Measurements from ENCODE around the gene NRCAM. TPM values are rescaled to one million over a fixed set of nuclear protein-coding genes. Genes with fewer than 3 reads are reported as not detected.

Gene NRCAM
- total and polyA plus RNA-seq, 10 of the 15 experiments (the other 5 are each of a cell fraction or from before 2014, with no cell fraction given) = 0.30 to 2.0 (median 1.0) TPM

GRCh38 chr7:108464743-108465142 is 8.5 kb upstream of the NRCAM start:
- SMC1A ChIA-PET (ENCODE audit: uncharacterized antibody, unreplicated experiment) = interaction anchor here (0.8 to 0.9 kb wide), 2 partner anchors 277 to 1708 kb away, joined by 3 read pairs; no protein-coding TSS in a partner anchor
- RAD21 ChIA-PET (ENCODE audit: unreplicated experiment) = no interaction called here
- ATAC-seq (no peak), FAIRE-seq (no peak), DNase-seq (ENCODE audit: low read depth, low spot score) (no peak)
- Histone ChIP-seq H3K36me3 (ENCODE audit: control insufficient read depth in 2 of 2, insufficient read depth in 2 of 2, low read length in 1 of 2) (no peaks in the 10 kb centered on the region), H3K27ac (ENCODE audit: control insufficient read depth, insufficient read depth) (no peak overlapping the region), H3K4me2 (ENCODE audit: control insufficient read depth, insufficient read depth) (no peak overlapping the region), H3K9ac (ENCODE audit: control insufficient read depth, insufficient read depth, low read length) (no peak overlapping the region), H3K4me3 (no peak overlapping the region), H3K79me2 (ENCODE audit: control insufficient read depth, insufficient read depth, low read length) (no peaks in the 10 kb centered on the region), H3K27me3 (replicated peaks in 1 of 2; ENCODE audit: control insufficient read depth in 2 of 2, insufficient read depth in 2 of 2, low read length in 1 of 2) (peaks cover 2% of the 10 kb centered on the region in 2 experiments; a peak in 3 of 4 replicates), H3K4me1 (ENCODE audit: control insufficient read depth, insufficient read depth, low read length) (no peaks in the 10 kb centered on the region), H3K9me3 (replicated peaks; ENCODE audit: control insufficient read depth, insufficient read depth, low read length) (no peaks in the 10 kb centered on the region), H4K20me1 (ENCODE audit: control insufficient read depth, insufficient read depth) (no peaks in the 10 kb centered on the region), H2AFZ (ENCODE audit: control insufficient read depth, low read depth, low read length) (no peak overlapping the region)
- POLR2A ChIA-PET = interaction anchor here (0.5 kb wide), 1 partner anchor 1314 kb away, joined by 4 read pairs; no protein-coding TSS in a partner anchor
- no peak for TF ChIP-seq FOS (IDR thresholded peaks at IDR 0.05; ENCODE audit: borderline replicate concordance, extremely low read depth, insufficient read length)
- no peak for TF ChIP-seq STAT3 (IDR thresholded peaks at IDR 0.05; ENCODE audit: low read depth, low read length)
- no peak for TF ChIP-seq SMAD5 (IDR thresholded peaks at IDR 0.05; ENCODE audit: low read depth)
- no peak for TF ChIP-seq PAX8 (IDR thresholded peaks at IDR 0.05)
- no peak for TF ChIP-seq POLR2A (IDR thresholded peaks at IDR 0.05; ENCODE audit: low read depth, low read length)
- no peak for TF ChIP-seq NRF1 (conservative IDR thresholded peaks at IDR 0.05; ENCODE audit: low read depth, low read length)
- TF ChIP-seq MTA3 (IDR thresholded peaks at IDR 0.05; ENCODE audit: borderline replicate concordance, low read length) = no peak
- TF ChIP-seq ATF2 (IDR thresholded peaks at IDR 0.05; ENCODE audit: low read length) = no peak
- no peak for TF ChIP-seq TCF7 (IDR thresholded peaks at IDR 0.05; ENCODE audit: borderline replicate concordance)
- TF ChIP-seq KAT2A (conservative IDR thresholded peaks at IDR 0.05; ENCODE audit: control insufficient read depth, low read depth, low read length) = no peak
- no peak for TF ChIP-seq RFX5 (IDR thresholded peaks at IDR 0.05; ENCODE audit: low read depth, low read length)
- TF ChIP-seq KDM1A (IDR thresholded peaks at IDR 0.05; ENCODE audit: borderline replicate concordance) = no peak
- no peak for TF ChIP-seq PKNOX1 (IDR thresholded peaks at IDR 0.05)
- no peak for TF ChIP-seq ZBED1 (IDR thresholded peaks at IDR 0.05; ENCODE audit: borderline replicate concordance)
- CTCF ChIA-PET = interaction anchor here (1.0 to 1.5 kb wide), 4 partner anchors 12 to 282 kb away, joined by 3 to 7 read pairs (median 5); no protein-coding TSS in a partner anchor
- BruUV-seq (replicated peaks) = no TSS peak
- intact Hi-C loops (cut with micrococcal nuclease; ENCODE audit: unreplicated experiment) = loop anchor here (5.0 kb wide), 1 partner anchor 352 kb away; no protein-coding TSS in a partner anchor
- in situ Hi-C loops (cut with MboI) = no loop called here
- 78% methylated on average over 2 of the region's 2 CpGs for WGBS (ENCODE audit: insufficient coverage, insufficient replicate concordance, low lambda C conversion rate, missing lambda C conversion rate)
